Ascending aorta (tissue), 2 donors: ENCODE measurements around the gene FAM193B. TPM values are rescaled to one million over a fixed set of nuclear protein-coding genes. Genes with fewer than 3 reads are reported as not detected.

ENCODE experiments used
- DNase-seq, 2 donors: peaks; one replicate each; pipeline ENCODE4 v3.0.0-alpha.2; 2019; ENCODE audit warnings: low spot score in 2 of 2
- H3K27ac ChIP-seq, 2 donors: fragments of 200-600 bp; sonication (generic); one replicate each; pipeline ENCODE4 v1.5.1; 2016 to 2017; ENCODE audit warnings: mild to moderate bottlenecking in 1 of 2
- H3K27me3 ChIP-seq: fragments of 200-600 bp; sonication (generic); one replicate; pipeline ENCODE4 v1.5.1; 2017
- H3K36me3 ChIP-seq, 2 donors: fragments of 200-600 bp; sonication (generic); one replicate each; pipeline ENCODE4 v1.5.1; 2016
- H3K4me1 ChIP-seq, 2 donors: fragments of 200-600 bp; sonication (generic); one replicate each; pipeline ENCODE4 v1.5.1; 2016 to 2017; ENCODE audit warnings: mild to moderate bottlenecking in 1 of 2
- H3K4me3 ChIP-seq, 2 donors: fragments of 200-600 bp; sonication (generic); one replicate each; pipeline ENCODE4 v1.5.1; 2016 to 2017; ENCODE audit warnings: mild to moderate bottlenecking in 1 of 2
- H3K9me3 ChIP-seq, 2 donors: fragments of 200-600 bp; sonication (generic); one replicate each; pipeline ENCODE4 v1.5.1; 2016
- intact Hi-C: fragments of 100-400 bp; cut with DNase I; formaldehyde crosslinking; loops from one replicate; pipeline ENCODE4 v1.15.1; 2023
- total RNA-seq: library from RNA; depleted of rRNA; stranded (reverse); fragments of >200 nt; gene quantifications from one replicate; pipeline ENCODE4 v1.1.0, GENCODE V29; 2016
- TF ChIP-seq, protein P1 (sequence below), 3 experiments: fragments of 200-600 bp in 2 of 3; fragments of 450-650 bp in 1 of 3; sonication (generic) in 2 of 3; IDR thresholded peaks; one replicate each; pipeline ENCODE4 v1.5.1; 2016 to 2019; ENCODE audit warnings: antibody characterized with exemption in 3 of 3, mild to moderate bottlenecking in 1 of 3, moderate library complexity in 1 of 3

Gene FAM193B
- total RNA-seq, 1 donor from 2014 or later, result 116 TPM

DNA sequence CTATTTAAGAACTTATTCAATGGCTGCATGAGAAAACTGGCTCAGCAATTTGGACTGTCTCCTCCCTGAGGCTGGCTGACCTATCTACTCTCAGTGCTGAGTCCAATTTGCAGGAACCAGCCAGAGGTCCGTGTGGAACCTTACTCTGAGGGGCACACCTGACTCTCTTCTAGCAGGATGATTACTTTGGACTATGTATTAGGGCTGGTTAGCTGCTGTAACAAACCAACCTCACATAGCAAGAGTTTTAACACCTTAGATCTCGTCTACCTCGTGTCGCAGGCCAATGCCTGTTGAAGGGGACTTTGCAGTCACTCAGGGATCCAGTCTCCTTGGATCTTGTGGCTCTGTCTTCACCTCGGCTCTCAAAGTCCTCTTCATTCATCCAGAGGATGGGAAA is 3.4 kb upstream of the FAM193B start:
- intact Hi-C loops, result no loop called here
- TF ChIP-seq, protein P1, sequence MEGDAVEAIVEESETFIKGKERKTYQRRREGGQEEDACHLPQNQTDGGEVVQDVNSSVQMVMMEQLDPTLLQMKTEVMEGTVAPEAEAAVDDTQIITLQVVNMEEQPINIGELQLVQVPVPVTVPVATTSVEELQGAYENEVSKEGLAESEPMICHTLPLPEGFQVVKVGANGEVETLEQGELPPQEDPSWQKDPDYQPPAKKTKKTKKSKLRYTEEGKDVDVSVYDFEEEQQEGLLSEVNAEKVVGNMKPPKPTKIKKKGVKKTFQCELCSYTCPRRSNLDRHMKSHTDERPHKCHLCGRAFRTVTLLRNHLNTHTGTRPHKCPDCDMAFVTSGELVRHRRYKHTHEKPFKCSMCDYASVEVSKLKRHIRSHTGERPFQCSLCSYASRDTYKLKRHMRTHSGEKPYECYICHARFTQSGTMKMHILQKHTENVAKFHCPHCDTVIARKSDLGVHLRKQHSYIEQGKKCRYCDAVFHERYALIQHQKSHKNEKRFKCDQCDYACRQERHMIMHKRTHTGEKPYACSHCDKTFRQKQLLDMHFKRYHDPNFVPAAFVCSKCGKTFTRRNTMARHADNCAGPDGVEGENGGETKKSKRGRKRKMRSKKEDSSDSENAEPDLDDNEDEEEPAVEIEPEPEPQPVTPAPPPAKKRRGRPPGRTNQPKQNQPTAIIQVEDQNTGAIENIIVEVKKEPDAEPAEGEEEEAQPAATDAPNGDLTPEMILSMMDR (IDR thresholded peaks at IDR 0.05), result no peak
- Histone ChIP-seq H3K4me1 (peaks cover 3 to 9% of the 10 kb centered on the region in 2 donors), H3K27ac (no peak overlapping the region), H3K9me3 (no peaks in the 10 kb centered on the region), H3K4me3 (no peak overlapping the region), H3K36me3 (peaks cover 0 to 2% of the 10 kb centered on the region in 2 donors), H3K27me3 (no peaks in the 10 kb centered on the region)
- no peak for DNase-seq

DNA sequence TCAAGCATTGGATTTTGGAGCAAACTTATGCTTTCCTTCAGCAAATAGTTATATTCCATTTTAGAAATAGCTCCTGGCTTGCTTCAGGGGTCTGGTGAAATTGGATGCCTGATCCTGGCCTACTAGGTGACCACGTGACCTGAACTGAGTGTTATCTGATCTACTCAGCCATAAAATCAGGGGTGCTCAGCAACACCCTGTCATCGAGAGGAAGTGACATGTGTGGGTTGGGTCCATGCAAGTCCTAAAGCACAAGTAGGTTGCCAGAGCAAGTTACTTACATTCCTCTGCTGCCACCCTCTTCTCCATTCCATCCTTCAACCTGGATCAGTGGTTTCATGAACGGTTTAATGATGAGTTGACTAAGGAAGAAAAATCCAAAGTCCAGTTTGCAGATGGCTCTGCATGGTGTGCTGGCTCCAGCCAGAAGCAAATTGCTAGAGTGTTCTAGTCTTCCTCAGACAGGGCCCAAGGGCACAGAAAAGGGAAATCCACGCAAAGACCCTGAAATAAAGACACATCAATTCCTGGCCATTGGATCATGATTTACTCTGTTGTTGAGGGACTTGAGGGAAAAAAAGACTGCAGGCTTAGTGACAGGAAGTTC is 2.8 kb upstream of the FAM193B start:
- Histone ChIP-seq H3K36me3 (peaks cover 0 to 8% of the 10 kb centered on the region in 2 donors), H3K4me1 (peaks cover 8 to 15% of the 10 kb centered on the region in 2 donors), H3K4me3 (no peak overlapping the region), H3K27ac (no peak overlapping the region), H3K9me3 (no peaks in the 10 kb centered on the region), H3K27me3 (no peaks in the 10 kb centered on the region)
- TF ChIP-seq, protein P1 (IDR thresholded peaks at IDR 0.05), result no peak
- intact Hi-C loops, result no loop called here
- DNase-seq, result no peak

DNA sequence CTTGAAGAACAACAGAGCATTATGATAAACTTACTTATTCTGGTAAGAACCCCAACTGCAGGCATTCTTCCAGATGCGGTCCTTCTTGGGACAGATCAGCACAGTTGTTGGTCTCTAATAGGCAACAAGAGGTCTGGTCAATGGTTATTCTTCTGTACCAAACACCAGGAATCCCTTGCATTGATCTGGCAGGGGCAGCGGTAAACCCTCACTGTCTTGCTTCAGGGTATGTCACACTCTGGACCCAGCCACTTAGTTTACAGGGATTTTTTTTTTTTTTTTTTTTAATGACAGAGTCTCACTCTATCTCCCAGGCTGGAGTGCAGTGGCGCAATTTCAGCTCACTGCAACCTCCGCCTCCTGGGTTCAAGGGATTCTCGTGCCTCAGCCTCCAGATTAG is 1.3 kb upstream of the FAM193B start:
- no peak overlapping the region for H3K27ac ChIP-seq
- intact Hi-C loops, result loop anchor here (2.0 kb wide), 2 partner anchors 37 to 39 kb away; partner anchors contain the start of genes DDX41 and TMED9

DNA sequence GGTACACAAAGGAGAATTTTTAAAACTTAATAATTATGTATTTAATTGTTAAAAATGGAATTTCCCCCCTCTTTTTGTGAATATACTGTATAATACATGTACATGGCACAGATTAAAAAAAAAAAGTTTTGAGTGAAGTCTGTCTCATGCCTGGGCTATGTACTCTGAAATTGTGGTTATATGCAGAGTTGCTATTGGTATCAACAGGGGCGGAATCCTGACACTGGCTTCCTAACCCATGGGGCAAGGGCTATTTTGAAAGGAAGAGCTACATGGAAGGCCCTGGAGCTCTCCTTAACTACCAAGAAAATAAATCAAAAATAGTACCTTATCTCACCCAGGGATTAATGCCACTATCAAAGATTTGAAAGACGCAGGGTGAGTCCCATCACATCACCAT is 865 bp upstream of the FAM193B start:
- TF ChIP-seq, protein P1 (IDR thresholded peaks at IDR 0.05), result no peak
- Histone ChIP-seq H3K27me3 (no peaks in the 10 kb centered on the region), H3K9me3 (no peaks in the 10 kb centered on the region), H3K4me3 (peak overlapping the region; percentile 53 to 87), H3K36me3 (peaks cover 4 to 14% of the 10 kb centered on the region in 2 donors), H3K4me1 (peaks cover 8 to 27% of the 10 kb centered on the region in 2 donors), H3K27ac (no peak overlapping the region)
- intact Hi-C loops, result loop anchor here (2.0 kb wide), 2 partner anchors 38 kb away; partner anchors contain the start of genes DDX41 and TMED9
- no peak for DNase-seq

More for the DNA sequence above, 1.3 kb upstream of the FAM193B start:
- H3K27me3 ChIP-seq, result no peaks in the 10 kb centered on the region
- peaks cover under 1 to 13% of the 10 kb centered on the region in 2 donors for H3K36me3 ChIP-seq
- H3K4me3 ChIP-seq, result no peak overlapping the region
- no peak for DNase-seq
- TF ChIP-seq, protein P1 (IDR thresholded peaks at IDR 0.05), result no peak
- H3K9me3 ChIP-seq, result no peaks in the 10 kb centered on the region
- peaks cover 8 to 23% of the 10 kb centered on the region in 2 donors for H3K4me1 ChIP-seq

DNA sequence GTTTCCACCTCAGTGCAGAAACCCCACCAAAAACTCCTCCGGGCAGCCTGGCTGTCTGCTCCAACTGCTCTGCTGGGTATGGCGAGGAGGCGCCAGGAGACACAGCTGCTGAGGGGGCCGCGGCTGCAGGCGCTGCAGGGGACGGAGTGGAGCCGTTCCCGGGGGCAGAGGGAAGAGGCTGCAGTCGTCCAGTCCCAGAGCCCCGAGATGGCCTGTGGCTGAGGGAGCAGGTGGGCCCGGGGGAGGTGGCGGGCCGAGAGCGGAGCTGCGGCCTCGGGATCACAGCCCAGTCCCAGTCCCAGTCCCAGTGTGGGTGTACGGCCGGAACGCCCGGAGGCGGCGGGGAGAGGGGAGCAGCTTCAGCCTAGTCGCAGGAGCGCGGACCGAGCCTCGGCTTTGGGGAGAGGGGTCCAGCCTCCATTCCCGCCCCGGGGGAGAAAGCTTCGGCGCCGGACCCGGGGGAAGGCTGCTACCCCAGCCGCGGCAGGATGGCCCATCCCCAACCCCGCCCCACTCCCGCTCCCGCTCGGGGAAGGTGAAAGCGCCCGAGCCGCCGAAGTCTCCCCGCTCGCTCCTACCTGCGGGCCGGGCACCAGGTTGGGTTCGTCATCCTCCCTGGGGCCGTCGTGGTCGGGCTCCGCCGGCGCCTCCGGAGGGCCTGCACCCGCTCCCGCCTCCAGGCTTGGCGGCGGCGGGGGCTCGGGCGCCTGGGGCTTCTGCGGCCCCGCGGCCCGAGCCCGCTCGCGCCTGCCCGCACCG is 513 bp downstream of the FAM193B start:
- no peaks in the 10 kb centered on the region for H3K9me3 ChIP-seq
- intact Hi-C loops, result loop anchor here (1.0 to 2.0 kb wide), 3 partner anchors 15 to 39 kb away; partner anchors contain the start of genes DDX41 and TMED9
- H3K27ac ChIP-seq, result peak overlapping the region; percentile 77 to 81
- H3K4me1 ChIP-seq, result peaks cover 8 to 30% of the 10 kb centered on the region in 2 donors
- peak overlapping the region; percentile 81 to 87 for H3K4me3 ChIP-seq
- DNase-seq, result peak in 1 of 2 donors; percentile 75
- no peaks in the 10 kb centered on the region for H3K27me3 ChIP-seq
- peaks cover 4 to 14% of the 10 kb centered on the region in 2 donors for H3K36me3 ChIP-seq
- TF ChIP-seq, protein P1 (IDR thresholded peaks at IDR 0.05), result no peak
